Measurements from ENCODE around the gene MTHFD1L.

MTHFD1L gene

DNA sequence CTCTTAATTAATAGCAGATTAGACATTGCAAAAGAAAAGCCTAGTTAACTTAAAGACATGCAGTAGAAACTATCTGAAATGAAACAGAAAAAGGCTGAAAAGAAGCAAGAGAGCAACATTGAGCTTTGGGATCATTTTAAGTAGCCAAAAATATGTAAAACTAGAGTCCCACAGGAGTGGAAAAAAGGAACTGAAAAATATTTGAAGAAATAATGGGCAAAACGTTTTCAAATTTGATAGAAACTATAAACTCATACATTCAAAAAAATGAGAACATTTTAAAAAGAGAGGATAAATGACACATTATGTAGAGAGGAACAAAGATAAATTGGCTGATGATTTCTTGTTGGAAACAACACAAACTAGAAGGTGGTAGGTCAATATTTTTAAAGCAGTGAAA, 208.2 kb downstream of the MTHFD1L start:
- TF ChIP-seq, protein P1, sequence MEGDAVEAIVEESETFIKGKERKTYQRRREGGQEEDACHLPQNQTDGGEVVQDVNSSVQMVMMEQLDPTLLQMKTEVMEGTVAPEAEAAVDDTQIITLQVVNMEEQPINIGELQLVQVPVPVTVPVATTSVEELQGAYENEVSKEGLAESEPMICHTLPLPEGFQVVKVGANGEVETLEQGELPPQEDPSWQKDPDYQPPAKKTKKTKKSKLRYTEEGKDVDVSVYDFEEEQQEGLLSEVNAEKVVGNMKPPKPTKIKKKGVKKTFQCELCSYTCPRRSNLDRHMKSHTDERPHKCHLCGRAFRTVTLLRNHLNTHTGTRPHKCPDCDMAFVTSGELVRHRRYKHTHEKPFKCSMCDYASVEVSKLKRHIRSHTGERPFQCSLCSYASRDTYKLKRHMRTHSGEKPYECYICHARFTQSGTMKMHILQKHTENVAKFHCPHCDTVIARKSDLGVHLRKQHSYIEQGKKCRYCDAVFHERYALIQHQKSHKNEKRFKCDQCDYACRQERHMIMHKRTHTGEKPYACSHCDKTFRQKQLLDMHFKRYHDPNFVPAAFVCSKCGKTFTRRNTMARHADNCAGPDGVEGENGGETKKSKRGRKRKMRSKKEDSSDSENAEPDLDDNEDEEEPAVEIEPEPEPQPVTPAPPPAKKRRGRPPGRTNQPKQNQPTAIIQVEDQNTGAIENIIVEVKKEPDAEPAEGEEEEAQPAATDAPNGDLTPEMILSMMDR (conservative IDR thresholded peaks at IDR 0.05; ENCODE audit: control insufficient read depth, insufficient read depth, low read depth, low read length) = no peak

DNA sequence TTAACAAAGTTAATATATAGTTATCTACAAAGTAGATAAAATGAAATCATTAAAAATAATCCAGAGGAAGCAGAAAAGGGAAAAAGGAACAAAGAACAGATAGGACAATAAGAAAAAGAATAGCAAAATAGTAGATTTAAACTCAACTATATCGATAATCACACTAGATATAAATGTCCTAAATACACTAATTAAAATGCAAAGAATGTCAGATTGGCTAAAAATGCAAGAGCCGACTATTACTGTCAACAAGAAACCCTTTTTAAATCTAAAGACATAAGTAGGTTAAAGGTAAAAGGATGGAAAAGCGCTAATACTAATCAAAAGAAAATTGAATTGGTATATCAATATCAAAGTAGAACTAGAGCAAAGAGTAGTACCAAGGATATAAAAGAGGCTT, 209.5 kb downstream of the MTHFD1L start:
- no peak overlapping the region for H3K4me3 ChIP-seq (ENCODE audit: control insufficient read depth, low read depth, low read length)
- TF ChIP-seq, protein P1 (conservative IDR thresholded peaks at IDR 0.05; ENCODE audit: control insufficient read depth, insufficient read depth, low read depth, low read length) = no peak
- DNase-seq (ENCODE audit: low read depth) = no peak

More for the DNA sequence above, 208.2 kb downstream of the MTHFD1L start:
- H3K4me3 ChIP-seq (ENCODE audit: control insufficient read depth, low read depth, low read length) = no peak overlapping the region
- DNase-seq (ENCODE audit: low read depth) = no peak

DNA sequence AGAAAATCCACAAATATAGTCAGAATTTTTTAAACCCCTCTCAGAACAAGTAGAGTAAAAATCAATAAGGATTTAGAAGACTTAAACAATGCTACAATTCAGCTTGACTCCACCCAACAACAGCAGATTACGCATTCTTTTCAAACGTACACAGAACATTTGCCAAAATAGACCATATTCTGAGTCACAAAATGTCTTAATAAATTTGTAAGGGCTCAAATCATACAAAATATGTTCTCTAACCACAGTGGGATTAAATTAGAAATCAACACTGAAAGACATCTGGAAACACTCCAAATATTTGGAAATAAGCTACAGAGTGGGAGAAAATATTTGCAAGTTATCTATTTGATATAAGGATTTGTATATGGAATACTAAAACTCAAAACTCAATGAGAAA, 210.0 kb downstream of the MTHFD1L start:
- DNase-seq (ENCODE audit: low read depth) = peak; percentile 88
- no peak overlapping the region for H3K4me3 ChIP-seq (ENCODE audit: control insufficient read depth, low read depth, low read length)
- TF ChIP-seq, protein P1 (conservative IDR thresholded peaks at IDR 0.05; ENCODE audit: control insufficient read depth, insufficient read depth, low read depth, low read length) = no peak

DNA sequence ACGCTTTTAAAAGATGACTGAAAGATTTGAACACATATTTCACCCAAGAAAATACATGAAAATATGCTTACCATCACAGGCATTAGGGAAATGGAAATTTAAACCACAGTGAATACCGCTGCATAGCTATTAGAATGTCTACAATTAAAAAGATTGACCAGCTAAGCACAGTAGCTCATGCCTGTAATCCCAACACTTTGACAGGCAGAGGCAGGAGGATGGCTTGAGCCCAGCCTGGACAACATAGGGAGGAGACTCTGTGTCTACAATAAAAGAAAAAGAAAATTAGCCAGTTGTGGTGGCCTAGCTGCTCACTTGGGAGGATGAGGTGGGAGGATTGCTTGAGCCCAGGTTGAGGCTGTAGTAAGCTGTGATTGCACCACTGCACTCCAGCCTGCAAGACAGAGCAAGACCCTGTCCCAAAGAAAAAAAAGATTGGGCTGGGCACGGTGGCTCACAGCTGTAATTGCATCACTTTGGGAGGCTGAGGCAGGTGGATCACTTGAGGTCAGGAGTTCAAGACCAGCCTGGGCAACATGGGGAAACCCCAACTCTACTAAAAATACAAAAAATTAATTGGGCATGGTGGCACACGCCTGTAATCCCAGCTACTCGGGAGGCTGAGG, 210.5 kb downstream of the MTHFD1L start:
- TF ChIP-seq, protein P1 (conservative IDR thresholded peaks at IDR 0.05; ENCODE audit: control insufficient read depth, insufficient read depth, low read depth, low read length) = no peak
- H3K4me3 ChIP-seq (ENCODE audit: control insufficient read depth, low read depth, low read length) = no peak overlapping the region
- DNase-seq (ENCODE audit: low read depth) = no peak

DNA sequence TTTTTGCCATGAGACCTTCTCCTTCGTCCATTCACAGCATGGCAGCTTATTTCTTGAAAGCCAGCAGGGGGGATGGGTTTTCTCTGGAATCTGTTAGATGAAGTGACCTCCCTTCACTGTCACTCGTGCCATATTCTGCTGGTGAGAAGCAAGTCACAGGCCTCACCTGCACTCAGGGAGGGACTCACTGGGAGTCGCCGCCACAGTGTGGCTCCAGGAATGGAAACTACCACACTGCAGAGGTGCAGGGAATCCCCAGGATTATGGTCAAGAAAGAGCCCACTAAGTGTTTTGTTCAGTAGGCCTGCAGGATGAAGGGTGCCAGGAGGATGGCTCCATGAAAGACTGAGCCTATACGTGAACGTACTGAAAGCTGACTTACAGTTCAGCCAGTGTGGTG, 213.2 kb downstream of the MTHFD1L start:
- DNase-seq (ENCODE audit: low read depth) = no peak
- TF ChIP-seq, protein P1 (conservative IDR thresholded peaks at IDR 0.05; ENCODE audit: control insufficient read depth, insufficient read depth, low read depth, low read length) = no peak
- no peak overlapping the region for H3K4me3 ChIP-seq (ENCODE audit: control insufficient read depth, low read depth, low read length)

DNA sequence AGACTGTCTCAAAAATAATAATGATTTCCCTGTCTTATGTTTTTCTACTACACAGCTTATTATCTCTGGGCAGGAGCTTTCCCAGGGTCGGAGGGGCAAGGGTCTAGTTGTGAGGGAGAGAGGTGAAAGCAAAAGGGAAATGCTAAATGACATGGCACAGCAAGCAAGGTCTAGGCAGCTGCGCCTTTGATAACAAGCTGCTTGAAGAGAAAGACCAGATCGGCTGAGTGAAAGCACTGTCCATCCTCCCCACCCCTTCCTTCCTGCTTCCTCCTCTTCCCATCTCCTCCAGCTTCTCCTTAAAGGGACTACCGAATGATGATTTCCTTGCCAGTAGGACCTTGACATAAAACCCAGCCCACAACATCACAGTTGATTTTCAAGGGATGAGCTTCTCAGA, 216.2 kb downstream of the MTHFD1L start:
- TF ChIP-seq, protein P1 (conservative IDR thresholded peaks at IDR 0.05; ENCODE audit: control insufficient read depth, insufficient read depth, low read depth, low read length) = no peak
- DNase-seq (ENCODE audit: low read depth) = no peak
- H3K4me3 ChIP-seq (ENCODE audit: control insufficient read depth, low read depth, low read length) = no peak overlapping the region

DNA sequence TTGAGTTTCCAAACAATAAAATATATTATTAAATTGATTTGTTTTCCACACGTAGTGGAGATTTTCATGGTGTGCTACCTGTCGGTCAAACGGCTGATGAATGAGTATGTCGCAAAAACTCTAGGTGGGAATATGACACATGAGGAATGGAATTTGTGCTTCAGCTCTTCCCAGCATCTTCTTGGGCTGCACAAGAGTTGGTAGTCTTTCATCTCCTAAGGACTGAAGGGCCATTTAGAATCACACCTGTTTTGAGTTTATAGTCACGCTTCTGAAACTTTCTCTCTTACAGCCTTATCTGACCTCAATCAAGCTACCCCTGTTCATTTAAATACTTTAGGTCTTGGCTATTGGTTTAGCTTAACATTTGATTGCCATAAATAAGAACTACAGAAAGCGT, 216.6 kb downstream of the MTHFD1L start:
- no peak for DNase-seq (ENCODE audit: low read depth)
- TF ChIP-seq, protein P1 (conservative IDR thresholded peaks at IDR 0.05; ENCODE audit: control insufficient read depth, insufficient read depth, low read depth, low read length) = no peak

More for the DNA sequence above, 216.6 kb downstream of the MTHFD1L start:
- no peak overlapping the region for H3K4me3 ChIP-seq (ENCODE audit: control insufficient read depth, low read depth, low read length)
